NCI-H1694 treated with DMSO at 0.1 percent for 48 hours (cell line): ENCODE results near the gene JAG2.

Source experiments
- DNase-seq: peaks from one replicate; lab custom pipeline; 2025; lab: John Stamatoyannopoulos, UW

The JAG2 gene

GRCh38 chr14:105182296-105183020 is 13.9 kb upstream of the JAG2 start:
- DNase-seq, result no peak

- DNase-seq, result no peak
Measured at GRCh38 chr14:105181549-105182295, 13.1 kb upstream of the JAG2 start.

DNA sequence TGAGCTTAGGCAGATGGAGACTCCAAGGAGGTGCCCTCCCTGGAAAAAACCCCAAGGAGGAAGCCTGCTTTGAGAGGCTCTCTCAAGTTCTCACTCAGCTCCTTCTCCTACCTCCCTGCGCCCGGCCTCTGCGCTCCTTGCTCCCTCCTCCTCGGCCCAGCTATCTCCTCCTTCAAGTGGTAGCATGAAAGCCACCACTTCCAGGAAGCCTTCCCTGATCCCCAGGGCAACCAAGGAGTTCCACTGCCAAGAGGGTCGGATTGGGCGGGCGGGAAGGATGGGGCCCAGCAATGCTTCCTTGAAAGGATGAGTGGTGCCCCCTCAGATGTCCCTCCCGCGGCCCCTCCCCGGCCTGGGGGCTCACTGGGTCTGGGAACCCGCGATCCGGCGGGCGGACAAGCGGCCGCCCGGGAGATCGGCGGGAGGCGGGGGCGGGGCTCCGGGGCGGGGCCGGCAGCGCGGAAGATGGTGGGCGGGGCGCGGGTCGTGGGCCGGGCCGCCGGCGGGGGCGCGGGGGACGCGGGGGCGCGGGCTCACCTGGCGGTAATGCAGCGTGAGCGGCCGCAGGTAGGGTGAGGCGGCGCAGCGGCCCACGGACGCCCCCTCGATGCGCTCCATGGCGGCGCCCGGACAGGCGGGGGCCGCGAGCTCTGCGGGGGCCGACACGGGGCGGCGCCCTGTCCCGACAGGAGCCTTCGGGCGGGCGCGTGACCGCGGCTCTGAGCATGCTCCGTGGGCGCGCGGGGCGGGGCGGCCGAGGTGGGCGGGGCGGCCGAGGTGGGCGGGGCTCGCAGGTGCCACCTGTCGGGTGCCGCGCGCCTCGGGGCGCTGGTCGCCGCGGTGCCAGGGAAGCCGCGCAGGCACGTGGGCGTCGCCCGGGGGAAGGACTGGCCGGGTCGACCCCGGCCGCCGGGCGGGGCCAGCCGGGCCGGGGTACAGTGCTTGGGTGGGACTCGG is 12.3 kb upstream of the JAG2 start, which contains the start of gene NUDT14:
Gene NUDT14, minus strand, starts transcription at position 721 of the 957 bp plus-strand sequence. Its CDS starts 103 bp downstream, at position 618.
- DNase-seq, result peak; percentile 48

DNA sequence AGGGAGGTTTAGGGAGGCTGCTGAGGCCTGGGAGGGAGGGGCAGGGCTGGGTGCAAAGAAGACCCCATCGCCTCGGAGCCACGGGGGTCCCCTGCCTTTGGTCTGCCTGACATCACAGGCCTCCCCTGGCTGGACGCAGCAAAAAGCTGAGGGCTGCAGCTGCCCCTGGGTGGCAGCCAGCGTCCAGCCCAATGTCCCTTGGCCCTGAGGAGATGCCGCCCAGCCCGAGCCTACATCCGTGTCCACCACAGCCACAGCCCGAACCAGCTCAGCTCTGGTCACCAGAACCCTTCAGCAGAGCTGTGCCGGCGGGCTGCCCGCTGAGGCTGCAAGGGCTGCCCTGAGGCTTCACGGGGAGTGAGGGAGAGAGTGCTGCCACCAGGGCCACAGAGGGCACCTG is 10.6 kb upstream of the JAG2 start:
- no peak for DNase-seq

GRCh38 chr14:105178868-105179140 is 10.2 kb upstream of the JAG2 start:
- no peak for DNase-seq

DNA sequence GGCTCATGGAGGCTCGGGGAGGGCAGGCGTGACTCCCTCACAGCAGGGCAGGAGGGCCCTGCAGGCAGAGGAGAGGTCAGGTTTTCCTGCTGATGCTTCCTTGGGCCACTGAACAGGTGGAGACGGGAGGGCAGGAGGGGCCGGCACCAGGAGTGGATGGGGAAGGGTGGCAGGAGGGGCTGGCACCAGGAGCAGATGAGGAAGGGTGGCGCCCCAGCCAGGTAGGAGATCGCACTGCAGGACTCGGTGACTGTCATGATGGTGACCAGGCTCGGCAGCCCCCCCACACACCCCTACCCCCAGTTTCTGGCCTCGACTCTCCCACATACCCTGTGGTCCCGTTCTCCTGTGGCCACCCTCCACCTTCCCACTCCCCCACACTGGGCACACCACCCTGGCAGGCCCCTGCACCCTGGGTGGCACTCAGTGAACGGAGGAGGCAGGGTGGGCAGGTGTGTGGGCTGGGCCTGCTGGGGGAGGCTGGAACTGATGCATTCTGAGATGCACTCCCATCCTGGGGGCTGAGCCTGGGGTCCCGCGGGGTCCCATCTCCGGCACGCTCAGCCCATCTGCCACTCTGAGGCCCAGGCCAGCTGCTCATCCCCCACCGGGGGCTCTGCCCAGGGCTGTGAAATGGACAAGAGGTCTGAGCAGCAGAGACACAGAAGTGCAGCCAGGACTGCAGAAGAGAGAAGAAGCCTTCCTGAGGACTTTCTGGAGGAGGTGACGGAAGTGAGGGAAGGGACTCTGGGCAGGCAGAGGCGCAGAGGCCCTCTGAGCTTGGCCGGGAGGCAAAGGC is 9.7 kb upstream of the JAG2 start:
- peak; percentile 32 for DNase-seq

DNA sequence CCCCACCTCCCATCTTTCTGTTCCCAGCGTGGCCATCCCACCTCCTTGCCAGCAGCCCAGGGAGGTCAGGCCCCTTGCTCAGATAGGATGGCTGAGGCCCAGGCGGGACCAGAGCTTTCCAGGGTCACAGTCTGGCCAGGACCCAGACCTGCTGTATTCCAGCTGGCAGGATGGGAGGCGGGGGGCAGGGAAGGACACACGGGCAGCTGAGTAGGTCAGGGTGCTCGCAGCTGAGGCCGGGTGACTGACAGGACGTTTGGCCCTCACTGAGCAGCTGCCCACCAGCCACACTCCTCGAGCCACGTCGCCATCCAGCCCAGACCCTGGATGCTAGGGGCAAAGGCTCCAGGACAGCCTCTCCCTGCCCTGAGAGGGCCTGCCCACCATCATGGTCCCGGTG is 8.5 kb upstream of the JAG2 start:
- no peak for DNase-seq

GRCh38 chr14:105176513-105176912 is 7.9 kb upstream of the JAG2 start:
- DNase-seq, result no peak

- no peak for DNase-seq
Measured at GRCh38 chr14:105173901-105174894, 5.6 kb upstream of the JAG2 start.

GRCh38 chr14:105173145-105173544 is 4.6 kb upstream of the JAG2 start:
- no peak for DNase-seq

DNA sequence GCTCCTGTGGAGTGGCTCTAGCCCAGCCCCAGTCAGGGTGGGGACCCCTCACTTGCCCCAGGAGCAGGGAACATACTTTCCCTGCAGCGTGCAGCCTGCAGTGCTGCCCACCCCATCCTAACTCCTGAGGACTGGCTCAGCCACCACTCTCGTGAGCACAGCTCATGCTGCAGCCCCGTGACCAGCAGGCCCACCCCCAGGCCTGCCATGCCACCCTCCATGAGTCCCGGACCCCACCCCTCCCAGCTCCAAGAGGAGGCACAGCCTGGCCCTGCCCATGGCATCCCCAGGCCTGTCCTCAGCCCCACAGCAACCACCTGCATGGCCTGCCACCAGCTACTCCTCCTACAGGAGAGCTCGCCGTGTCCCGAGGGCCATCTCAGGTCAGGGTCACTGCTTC is 3.9 kb upstream of the JAG2 start:
- no peak for DNase-seq

- no peak for DNase-seq
Measured at GRCh38 chr14:105171004-105171673, 2.6 kb upstream of the JAG2 start.

DNA sequence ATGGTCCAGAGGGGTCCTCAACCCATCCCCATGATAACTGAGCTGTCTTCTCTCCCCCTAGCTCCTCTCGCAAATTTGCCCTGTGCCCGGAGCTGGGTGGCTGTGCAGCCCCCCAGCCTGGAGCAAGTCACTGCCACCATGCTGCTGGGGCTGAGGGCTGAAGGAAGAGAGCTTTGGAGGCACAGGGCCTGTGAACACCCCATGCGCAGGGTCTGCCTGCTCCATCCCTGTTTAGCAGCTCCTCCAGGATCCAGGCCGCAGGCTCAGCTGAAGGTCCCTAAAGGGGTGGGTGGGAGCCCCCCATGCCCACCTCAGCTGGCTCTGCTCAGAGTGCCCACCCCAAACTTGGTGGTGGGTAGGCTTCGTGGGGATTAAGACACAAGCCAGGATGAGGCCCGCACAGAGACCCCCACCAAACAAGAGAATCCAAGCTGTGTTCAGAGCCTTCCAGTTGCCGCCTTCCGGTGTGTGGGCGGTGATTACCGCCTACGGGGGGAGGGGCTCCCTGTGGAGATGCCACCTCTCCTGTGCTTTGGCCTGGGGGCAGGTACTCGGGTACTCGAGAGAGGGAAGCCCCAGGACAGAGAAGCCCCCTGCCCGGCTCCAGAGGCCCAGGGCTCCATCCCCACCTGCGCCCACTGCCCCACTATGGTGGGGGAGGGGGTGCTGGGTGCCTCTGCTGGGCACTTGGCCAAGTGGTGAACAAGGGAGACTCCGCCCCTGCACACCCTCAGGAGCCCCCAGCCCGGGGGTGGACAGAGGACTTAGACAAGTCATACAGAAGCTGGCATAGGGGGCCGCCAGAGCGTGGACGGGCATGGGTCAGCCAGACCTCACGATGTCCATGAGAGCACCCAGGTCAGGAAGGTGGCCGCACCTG is 1.4 kb upstream of the JAG2 start:
- DNase-seq, result peak; percentile 13

DNA sequence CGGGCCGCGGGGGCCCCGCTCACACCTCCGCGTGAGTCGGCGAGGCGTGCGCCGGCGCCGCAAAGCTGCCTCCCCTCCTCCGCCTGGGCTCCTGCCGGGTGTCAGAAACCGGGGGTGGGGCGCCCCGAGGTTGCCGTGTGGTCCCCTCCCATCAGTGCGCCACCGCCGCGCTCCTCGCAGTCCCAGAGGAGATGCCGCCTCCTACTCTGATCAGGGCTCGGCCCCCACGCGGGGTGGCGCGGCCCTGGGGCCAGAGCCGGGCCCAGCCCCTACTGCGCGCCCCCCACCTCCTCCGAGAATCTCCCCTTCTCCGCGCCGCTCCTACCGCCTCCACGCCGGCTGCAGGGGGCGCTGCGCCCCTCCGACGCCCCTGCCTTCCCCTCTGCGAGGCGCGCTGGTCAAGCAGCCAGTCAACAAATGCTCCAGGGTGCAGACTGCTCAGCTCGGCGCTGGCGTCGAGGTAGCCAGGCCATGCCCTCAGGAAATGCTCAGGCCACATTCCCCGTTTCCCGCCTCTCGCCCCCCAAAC is 467 bp upstream of the JAG2 start:
- DNase-seq, result peak; percentile 70

DNA sequence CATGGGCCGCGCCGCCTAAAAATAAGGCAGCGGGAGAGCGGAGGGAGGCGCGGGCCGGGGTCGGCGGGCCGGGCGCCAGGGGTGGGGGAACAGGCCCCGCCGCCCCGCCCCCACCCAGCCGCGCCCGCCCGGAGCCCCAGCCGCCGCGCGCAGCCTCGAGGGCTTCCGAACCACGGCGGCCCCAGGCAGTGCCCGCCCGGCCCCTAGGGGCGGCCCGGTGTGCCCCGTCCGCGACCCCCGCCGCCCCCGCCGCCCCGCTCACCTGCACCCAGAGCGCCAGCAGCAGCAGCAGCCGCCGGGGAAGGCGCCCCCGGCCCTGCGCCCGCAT is 519 bp downstream of the JAG2 start:
- no peak for DNase-seq

DNA sequence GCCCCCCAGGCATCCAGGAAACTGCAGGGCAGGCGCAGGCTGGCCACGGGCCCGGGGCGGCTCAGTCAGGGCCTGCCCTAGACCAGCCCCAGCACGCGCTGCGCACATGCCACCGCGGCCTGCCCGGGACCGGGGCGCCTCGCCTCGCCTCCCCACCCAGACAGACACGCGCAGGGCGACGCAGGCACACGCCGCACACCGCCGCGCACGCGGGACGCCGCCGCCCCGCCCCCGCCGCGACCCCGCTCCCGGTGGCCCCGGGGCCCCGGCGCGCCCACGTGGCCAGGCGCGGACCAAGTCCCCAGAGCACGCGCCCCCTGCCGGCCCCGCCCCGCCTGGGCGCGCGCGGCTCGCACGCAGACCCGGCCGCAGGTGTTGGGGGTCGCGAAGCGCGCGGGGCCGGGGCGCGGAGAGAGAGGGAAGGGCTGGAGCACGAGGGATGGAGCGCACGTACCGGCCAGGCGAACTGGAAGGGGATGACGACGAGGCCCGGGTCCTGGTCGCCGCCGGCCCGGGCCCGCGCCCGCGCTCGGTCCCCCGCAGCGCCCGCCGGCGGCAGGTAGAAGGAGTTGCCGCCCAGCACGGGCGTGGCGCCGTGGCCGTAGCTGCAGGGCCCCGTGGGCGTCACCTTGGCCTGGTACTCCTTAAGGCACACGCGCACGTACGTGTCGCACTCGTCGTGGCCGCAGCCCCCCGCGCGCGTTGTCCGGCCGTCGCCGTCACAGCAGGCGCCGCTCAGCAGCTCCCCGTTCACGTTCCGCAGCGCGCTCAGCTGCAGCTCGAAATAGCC is 1.1 kb downstream of the JAG2 start:
- peak; percentile 78 for DNase-seq

- DNase-seq, result peak; percentile 78
Measured at GRCh38 chr14:105166571-105167302, 1.8 kb downstream of the JAG2 start.
